T-helper 9 cell (primary cell): ENCODE measurements around the gene USP35.
"Not testable (repeated sequence)": the region's sequence is repeated elsewhere in the genome, so short reads cannot be mapped to it uniquely, and the experiment has no call there.

Experiments used
- DNase-seq: peaks from one replicate; pipeline ENCODE4 v3.0.0-alpha.2; 2020

The USP35 gene

GRCh38 chr11:78170874-78171549 lies 17.7 kb upstream of the USP35 start:
- DNase-seq: no peak

- no peak for DNase-seq
Observed at GRCh38 chr11:78171951-78172350, 16.8 kb upstream of the USP35 start.

GRCh38 chr11:78175862-78176261 lies 12.9 kb upstream of the USP35 start:
- DNase-seq: not testable (repeated sequence)

- DNase-seq: no peak
Observed at GRCh38 chr11:78176605-78177141, 12.0 kb upstream of the USP35 start.

GRCh38 chr11:78177216-78177615 lies 11.5 kb upstream of the USP35 start:
- DNase-seq: no peak

GRCh38 chr11:78179459-78180071 lies 9.2 kb upstream of the USP35 start:
- DNase-seq: no peak

GRCh38 chr11:78180751-78181150 lies 8.0 kb upstream of the USP35 start:
- no peak for DNase-seq

GRCh38 chr11:78181185-78181584 lies 7.5 kb upstream of the USP35 start:
- no peak for DNase-seq

GRCh38 chr11:78187366-78188285 lies 1.1 kb upstream of the USP35 start:
- no peak for DNase-seq

- no peak for DNase-seq
Observed at GRCh38 chr11:78189174-78189724, 530 bp downstream of the USP35 start.

GRCh38 chr11:78189851-78190250 lies 1.1 kb downstream of the USP35 start:
- no peak for DNase-seq

GRCh38 chr11:78190374-78190773 lies 1.7 kb downstream of the USP35 start:
- DNase-seq: no peak

- DNase-seq: no peak
Observed at GRCh38 chr11:78190871-78191538, 2.3 kb downstream of the USP35 start.

GRCh38 chr11:78192223-78192719 lies 3.6 kb downstream of the USP35 start:
- no peak for DNase-seq

- DNase-seq: no peak
Observed at GRCh38 chr11:78192911-78193351, 4.2 kb downstream of the USP35 start.

- DNase-seq: no peak
Observed at GRCh38 chr11:78193806-78194205, 5.1 kb downstream of the USP35 start.

GRCh38 chr11:78194490-78194889 lies 5.8 kb downstream of the USP35 start:
- no peak for DNase-seq

- no peak for DNase-seq
Observed at GRCh38 chr11:78195917-78196560, 7.3 kb downstream of the USP35 start.

- no peak for DNase-seq
Observed at GRCh38 chr11:78196661-78197091, 8.0 kb downstream of the USP35 start.

- DNase-seq: no peak
Observed at GRCh38 chr11:78197816-78198215, 9.1 kb downstream of the USP35 start.

- DNase-seq: no peak
Observed at GRCh38 chr11:78199015-78199652, 10.4 kb downstream of the USP35 start.
